HG03565 (cell line): ENCODE measurements around the gene CTXN3.

ENCODE experiments used
- ATAC-seq: cut with Tn5 transposase; IDR thresholded peaks from one replicate; pipeline ENCODE4 v1.9.1; 2021; ENCODE audit warnings: mild to moderate bottlenecking, moderate library complexity; ENCODE audit not compliant: unreplicated experiment

Gene CTXN3

GRCh38 chr5:127696683-127697082 lies 47.8 kb downstream of the CTXN3 start:
- no peak for ATAC-seq

GRCh38 chr5:127697894-127698600 lies 49.2 kb downstream of the CTXN3 start:
- ATAC-seq: no peak

DNA sequence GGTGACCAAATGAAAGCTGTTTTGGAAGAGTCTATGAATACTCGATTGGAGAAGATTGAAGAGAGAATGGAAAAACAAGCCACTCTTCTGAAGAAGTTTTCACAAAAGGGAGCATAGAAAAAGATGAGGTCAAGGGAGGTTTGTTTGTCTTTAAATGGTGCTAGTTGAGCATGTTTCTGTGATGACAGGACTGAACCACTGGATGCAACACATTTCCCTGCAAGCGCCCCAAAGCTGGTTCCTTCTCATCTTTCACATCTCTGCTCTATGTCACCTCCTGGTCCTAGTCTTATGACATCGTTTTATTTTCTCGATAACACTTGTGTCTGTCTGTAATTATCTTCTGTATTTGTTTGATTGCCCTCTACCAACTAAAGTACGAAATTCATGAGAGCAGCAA lies 50.5 kb downstream of the CTXN3 start:
- ATAC-seq: no peak

GRCh38 chr5:127700237-127700766 lies 51.4 kb downstream of the CTXN3 start:
- no peak for ATAC-seq

GRCh38 chr5:127702434-127702833 lies 53.6 kb downstream of the CTXN3 start:
- no peak for ATAC-seq

DNA sequence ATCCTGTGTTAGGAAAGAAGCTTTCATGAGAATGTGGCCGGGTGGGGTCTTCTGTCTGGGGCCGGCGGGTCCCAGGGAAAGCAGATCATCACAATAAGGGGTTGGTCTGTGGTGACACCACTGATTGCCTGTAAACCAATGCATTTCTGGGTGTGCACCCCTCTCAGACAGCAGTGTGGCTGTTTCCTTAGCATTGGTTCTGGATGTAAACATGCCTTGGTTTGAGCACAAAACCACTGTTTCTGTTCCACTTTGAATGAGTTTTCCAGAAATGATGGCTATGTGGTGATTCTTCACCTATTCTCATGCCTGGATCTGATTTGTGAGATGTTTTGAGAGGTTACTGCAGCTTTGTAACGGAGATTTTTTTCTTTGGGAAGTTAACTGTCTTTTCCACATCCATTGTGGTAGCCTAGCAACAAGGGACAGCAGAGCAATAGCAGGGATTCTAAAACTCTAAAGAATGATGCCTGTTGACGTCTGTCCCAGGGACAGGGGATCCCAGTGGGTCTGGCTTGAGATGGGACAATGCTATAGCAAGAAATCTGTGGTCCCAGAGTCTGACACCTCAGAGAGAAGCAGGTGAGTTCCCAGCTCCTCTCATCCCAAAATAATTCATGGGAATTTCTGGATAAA lies 54.2 kb downstream of the CTXN3 start, which contains the start of gene CCDC192:
TSS of gene CCDC192 (plus strand) at position 466 of the 636 bp plus-strand sequence. CDS start at position 521, 55 bp downstream.
- ATAC-seq: no peak

DNA sequence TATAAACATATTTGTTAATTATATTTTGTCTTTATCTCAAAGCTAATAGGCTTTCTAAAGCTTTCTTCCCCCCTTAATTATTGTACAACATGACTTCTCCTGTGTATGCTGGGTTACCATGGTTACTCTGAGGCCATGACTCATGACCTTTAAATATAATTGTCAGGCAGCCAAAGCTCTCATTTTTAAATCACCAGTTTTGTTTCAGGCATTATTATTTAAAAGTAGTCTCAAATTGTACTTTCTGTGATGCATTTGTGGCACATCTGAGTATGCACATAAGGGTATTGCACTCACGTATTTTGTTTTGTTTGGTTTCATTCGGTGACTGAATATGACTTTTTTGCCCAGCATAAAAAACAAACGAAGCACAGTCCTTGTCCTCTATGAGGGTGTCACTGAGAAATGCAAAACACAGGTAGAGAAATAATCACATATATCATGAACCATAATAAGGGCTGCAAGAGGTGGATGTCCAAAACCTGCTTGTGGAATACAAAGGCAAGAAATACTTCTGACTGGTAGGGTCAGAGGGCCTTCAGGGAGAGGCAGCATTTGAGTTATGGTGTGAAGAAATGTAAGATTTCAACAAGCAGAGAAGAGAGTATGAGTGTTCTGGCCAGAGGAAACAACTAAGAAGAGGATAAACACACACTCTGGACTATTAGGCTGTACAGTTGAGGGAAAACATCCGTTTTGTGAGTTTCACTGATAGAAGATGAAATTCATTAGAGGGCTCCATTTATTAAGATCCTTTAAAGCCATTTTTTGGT lies 56.4 kb downstream of the CTXN3 start:
- ATAC-seq: no peak

- ATAC-seq: no peak
Observed at GRCh38 chr5:127706691-127707090, 57.8 kb downstream of the CTXN3 start.

DNA sequence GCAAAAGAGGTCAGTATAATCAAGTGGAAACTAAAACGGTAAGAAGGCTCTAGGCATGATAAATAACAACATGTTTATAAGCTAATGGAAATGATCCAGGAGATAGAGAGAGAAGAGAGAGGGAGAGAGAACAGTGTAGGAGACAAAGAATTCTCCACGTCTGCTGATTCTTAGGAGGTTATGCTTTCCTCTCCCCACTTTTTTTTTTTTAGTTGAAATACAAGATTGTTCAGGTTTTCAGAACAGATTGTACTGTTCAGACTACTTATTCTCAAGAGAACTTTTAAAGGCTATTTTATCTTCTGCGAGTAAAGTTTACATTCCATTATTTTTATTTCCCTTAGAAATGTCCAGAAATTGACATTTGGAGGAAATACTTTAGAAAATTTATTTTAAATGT lies 58.3 kb downstream of the CTXN3 start:
- ATAC-seq: no peak
